Measurements from ENCODE around the gene CYFIP1.

- TF ChIP-seq CTCF (IDR thresholded peaks at IDR 0.05; ENCODE audit: low read depth, low read length) (peak; percentile 19), MAX (IDR thresholded peaks at IDR 0.05; ENCODE audit: low read depth, low read length) (no peak)
Measured at GRCh38 chr15:22884344-22884743, 95.8 kb downstream of the CYFIP1 start.

Measured in NB4 (cell line).